D341Med (cell line): Measurements from ENCODE around the gene PPP1R26.
"Not testable (repeated sequence)": the region's sequence is repeated elsewhere in the genome, so short reads cannot be mapped to it uniquely, and the experiment has no call there.

Experiments
- DNase-seq: peaks from one replicate; pipeline ENCODE4 v3.0.0; 2012; ENCODE audit warnings: low spot score

Gene PPP1R26

DNA sequence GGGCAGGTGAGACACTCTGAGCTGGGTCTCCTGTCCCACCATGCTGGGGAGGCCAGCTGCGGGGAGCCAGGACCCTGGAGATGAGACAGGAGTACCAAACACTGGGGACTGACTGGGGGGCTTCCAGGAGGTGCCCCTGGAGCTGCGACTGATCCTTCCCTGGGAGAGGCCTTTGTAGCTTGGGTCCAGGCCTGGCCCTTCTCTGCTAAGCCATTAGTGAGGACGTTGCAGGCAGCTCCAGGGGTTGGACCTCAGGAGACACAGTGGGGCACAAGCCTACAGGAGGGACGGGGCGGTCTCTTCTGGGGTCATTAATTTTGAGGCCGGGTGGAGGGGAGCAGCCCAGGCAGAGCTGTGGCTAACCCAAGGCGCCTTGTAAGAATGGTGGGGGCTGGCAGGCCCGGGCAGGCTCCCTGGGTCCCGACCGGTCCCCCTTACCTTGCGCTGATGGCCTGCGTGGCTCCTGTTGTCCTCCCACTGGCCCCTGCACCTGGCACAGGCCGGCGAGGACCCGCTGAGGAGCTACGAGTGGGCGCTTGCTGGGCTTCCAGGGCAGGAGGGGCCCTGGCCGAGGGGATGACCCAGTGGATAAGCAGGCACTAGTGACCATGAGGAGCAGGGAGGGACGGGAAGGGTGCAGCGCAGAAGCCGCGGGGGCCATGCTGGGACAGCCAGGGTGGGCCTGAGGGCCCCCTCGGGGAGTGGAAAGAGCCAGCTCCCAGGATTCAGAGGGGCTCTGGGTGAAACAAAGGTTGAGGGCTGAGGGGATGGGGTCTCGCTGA, 26.0 kb downstream of the PPP1R26 start:
- DNase-seq, result no peak

DNA sequence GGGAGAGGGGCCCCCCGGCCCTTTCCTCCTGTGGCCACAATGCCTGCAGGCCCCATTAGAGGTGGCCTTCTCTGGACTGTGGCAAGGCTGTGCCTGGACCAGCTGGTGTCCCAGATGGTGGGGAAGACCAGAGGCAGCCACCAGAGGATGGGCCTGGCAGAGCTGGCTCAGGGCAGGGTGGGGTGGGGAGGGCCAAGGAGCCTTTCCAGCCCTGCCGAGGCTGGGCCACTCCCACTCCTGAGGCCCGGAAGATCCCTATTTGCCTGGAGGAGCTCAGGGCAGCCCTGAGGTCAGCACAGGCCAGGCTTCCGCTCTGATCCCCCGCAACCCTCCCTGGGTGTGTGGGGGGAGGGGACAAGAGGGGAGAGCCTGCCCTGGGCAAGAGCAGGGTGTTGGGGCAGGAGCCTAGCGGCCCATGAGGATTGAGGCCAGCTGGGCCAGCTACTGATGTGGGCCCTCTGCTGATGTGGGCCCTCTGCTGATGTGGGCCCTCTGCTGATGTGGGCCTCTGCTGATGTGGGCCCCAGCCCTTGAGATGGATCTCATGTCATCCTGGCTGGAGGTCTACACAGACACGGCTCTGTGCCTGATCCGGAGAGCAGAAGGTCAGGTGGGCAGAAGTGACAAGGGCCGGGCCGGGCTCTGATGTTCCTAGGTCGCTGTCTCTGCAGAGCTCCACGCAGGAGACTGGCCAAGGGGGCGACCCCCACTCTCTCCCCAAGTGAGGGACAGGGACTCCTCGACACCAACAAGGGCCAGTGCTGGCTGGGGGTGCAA, 26.9 kb downstream of the PPP1R26 start:
- DNase-seq, result no peak

DNA sequence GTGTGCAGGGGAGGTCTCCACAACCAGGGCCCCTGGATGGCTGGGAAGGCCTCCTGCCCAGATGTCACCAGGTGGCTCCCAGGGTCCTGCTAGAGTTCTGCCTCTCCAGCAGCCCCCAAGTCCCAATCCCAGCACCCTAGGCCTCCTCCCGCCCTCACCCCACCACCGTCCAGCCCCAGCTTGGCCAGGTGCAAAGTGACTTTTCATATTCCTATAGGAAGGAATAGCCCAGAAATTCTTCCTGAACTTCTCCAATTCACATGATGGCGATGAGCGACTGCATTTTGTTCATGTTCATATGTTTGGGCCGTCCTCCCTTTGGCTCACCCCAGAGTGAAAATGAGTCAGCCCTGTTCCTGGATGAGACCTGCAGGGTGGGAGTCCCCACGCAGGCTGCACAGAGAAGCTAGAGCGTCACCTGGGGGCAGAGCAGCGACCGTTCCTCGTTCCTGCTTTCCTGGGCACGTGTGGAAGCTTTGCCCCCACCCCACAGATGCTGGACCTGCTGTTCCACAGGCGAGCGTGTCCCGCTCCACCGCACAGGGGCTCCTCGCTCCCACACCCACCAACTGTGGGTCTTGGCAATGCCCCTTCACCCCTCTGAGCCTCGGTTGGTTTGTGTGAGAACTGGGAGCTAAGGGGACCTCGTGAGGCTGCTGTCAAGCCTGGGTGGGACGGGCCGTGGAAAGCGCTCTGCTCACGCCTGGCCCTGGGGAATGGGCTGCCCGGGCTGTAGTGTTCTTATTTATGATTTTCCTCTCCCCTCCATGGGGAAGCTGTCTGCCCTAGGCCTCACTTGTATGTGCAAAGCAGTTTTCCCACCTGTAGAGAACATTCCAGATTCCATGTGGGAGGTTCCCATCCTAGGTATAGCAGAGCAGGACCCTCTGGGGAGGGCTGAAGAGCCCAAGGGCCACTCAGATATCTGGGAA, 27.8 kb downstream of the PPP1R26 start:
- DNase-seq, result no peak

DNA sequence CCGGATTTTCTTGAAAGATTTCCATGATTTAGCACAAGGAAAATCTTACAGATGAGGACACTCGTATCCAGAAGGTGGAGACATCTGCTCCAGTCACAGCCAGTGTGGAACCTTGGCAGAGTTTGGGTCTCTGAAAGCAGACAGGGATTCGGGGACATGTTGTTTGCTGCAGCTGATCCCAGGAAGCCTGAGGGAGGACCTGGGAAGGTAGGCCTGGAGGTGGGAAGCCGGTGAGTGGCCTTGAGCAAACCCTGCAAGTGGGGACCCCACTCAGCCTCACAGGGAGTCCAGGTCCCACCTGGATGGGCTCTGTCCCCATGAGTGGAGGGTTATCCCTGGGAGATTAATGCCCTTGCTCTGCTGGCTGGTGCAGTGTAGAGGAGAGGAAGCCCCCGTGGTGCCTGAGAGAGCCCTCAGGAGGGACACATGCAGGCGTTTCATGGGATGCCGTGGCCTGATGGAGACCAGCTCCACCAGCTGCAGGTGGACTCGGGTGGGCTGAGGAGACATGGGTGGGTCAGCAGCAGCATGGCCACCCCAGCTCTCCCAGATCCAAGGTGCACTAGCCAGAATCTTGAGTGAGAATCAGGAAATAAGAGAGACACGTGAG, 28.7 kb downstream of the PPP1R26 start:
- no peak for DNase-seq

DNA sequence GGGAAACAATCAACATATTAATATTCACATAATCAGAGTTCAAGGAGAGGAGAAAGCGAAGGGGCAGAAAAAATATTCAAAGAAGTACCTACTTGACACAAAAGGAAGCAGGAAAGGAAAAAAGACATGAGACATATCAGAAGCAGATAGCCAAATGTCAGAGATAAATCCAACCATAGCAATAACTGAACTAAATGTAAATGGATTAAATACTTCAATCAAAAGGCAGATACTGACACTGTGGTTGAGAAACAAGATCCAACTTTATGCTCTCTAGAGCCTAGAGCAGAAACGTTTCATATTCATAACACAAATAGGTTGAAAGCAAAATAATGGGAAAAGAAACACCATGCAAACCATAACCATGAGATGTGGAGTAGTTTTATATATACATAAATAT, 29.9 kb downstream of the PPP1R26 start:
- DNase-seq, result no peak

DNA sequence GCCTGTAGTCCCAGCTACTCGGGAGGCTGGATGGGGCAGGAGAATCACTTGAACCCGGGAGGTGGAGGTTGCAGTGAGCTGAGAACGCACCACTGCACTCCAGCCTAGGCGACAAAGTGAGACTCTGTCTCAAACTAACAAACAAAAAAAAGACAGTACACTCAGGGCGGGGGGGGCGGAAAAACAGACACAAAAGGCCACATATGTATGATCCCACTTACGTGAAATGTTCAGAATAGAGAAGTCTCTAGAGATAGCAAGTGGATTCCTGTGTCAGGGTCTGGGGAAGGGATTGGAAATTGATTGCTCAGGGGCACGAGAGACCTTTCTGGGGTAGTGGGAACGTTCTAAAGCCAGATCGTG, 32.6 kb downstream of the PPP1R26 start:
- DNase-seq, result no peak

DNA sequence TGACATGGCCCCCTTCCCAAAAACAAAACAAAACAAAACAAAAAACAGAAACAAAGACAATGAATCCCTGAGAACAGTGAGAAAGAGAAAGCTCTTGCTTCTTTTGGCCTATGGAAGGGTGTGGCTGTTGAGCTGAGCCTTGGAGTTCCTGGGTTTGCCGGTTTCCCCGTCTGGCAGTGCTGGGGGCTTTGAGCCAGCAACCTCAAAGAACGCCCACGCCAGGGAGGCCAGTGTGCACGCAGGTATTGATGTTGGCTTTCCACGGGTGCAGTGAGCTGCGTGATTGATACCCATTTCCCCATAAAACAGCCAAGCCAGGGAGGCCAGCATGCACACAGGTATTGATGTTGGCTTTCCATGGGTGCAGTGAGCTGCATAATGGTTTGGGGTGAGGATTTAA, 33.3 kb downstream of the PPP1R26 start:
- DNase-seq, result peak; percentile 6

DNA sequence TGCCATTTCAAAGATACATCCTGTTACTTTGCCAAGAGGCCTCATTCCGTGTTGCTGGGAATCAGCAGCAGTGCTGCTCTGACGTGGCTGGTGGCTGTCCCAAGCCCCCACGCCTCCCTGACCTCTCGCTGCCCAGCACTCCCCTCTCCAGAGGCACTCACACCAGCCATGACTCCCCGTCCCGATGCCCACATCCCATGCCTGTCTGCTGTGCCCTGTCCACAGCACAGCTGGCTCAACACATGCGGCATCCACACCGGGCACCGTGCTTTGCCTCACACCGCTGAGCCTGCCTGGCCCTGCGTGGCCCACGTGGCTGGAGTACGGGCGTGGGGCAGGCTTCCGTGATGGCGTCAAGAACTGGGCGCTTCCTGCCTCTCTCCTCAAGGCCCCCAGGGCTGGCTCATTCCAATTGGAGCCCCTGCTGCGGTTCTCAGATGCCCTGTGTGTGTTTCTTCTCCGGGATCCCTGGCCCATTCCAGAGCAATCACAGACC, 33.8 kb downstream of the PPP1R26 start:
- DNase-seq, result peak; percentile 20

DNA sequence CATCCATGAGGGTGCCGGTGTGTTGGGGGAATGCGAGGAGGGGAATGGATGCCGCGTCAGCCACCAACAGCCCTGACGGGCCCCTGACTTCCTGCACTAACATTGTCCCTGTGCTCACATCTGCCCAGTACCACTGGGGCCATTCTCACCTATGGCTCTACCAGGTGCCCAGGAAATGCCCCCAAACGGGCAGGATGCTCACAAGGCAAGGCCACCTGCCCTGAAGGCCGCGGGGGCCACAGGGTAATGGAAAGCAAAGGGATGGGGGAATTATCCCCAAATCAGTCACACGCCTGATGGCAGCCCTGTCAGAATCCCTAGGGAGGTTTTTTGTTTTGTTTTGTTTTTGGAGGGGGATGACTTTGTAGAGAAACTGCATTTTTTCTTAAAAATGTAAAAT, 34.3 kb downstream of the PPP1R26 start:
- not testable (repeated sequence) for DNase-seq

DNA sequence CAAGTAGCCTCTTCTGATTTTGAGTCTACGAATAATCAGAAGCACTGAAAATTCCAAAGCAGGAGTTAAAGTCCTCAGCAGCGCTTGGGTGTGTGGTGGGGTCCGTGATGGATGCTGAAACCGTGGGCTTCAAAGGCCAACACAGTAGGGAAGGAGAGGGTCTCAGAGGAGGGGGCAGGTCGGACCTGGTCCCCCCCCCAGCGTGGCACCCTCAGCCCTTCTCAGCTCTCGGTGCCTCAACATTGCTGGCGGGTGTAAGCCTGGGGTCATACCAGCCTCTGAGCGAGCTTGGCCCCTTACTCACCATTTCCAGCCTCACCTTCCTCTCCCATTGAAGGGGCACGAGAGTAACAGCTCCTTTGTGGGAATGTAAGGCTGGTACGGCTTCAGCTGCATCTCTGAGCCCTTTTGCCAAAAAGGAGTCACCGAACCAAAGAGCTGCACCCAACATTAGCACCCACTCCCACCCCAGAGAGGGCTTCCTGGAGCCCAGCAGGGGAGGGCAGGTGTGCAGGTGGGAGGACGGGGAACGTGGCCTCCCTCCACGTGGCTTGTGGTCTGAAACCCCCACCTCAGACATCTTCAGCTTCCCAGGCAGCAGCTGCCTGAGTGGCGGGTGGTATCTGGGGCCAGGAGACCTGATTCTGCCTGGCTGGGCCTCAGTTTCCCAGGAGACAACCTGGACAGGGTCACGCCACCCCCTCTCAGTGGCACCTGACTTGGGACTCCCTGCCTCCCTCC, 34.9 kb downstream of the PPP1R26 start:
- peak; percentile 12 for DNase-seq

DNA sequence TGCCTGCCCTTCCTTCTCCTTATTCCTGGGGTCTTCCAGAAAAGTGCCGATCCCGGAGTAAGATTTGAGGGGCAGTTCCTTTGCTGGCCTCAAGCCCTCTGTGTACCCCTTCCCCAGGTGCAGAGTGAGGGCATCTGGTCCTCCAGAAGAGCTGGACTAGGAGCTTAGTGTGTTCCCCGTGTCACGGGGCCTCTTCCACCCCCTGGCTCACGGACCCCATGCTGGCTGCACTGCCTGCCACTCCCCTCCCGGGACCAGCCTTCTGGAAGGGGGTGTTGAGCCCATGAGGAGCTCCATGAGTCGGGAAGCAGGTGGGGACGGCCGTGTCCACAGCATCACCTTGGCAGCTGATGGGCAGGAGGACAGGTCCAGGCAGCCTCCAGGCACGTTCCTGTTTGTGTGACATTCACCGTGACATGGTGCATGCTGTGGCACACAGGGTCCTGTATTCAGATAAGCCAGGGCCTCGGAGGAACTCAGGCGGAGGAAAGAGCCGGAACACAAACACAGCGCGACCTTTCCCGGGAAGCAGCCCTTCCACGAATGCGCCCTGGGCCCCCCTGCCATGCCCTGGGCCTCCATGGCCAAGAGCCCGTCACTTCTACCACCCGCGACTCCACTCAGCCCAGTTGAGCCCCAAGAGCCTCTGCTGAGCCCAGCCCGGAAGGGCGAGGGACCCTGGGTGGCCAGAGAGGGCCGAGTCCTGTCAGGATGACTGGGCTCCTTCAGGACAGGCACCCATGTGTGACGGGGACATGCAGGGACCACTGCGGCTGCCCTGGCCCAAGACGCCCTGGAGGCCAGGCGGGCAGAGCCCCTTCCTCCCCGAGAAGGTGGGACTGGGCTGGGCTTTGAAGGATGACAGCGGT, 35.7 kb downstream of the PPP1R26 start:
- peak; percentile 6 for DNase-seq

DNA sequence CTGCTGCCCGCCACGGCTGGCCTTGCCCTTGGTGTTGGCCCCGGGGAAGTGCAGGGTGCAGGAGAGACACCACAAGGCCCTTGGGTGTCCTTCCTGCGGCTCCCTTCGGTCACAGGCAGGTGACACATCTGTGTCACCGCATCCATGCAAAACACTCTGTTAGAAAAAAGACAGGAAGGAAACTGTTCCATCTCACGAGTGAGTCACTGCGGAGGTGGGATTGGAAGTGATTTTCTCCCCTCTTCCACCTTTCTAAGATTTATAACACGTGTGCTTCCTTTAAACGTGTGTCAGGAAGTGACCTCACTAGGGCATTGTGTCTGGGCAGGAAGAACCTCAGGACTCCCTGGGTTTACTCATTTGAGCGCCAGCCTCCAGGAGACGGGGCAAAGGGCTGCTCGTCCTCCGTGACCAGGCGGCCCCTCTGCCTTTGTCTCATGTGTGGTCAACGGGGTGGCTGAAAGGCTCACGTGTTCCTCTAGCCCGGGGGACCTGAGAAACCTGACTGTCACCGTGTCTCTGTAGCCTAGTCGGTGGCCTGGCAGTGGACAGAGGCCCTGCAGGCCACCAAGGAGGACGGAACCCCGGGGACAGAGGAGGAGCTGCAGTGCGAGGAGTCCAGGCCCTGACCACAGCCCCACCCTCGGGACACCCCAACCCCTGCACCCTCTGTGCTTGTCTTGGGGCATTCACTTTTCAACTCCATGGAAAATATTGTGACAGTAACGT, 36.7 kb downstream of the PPP1R26 start:
- DNase-seq, result no peak

DNA sequence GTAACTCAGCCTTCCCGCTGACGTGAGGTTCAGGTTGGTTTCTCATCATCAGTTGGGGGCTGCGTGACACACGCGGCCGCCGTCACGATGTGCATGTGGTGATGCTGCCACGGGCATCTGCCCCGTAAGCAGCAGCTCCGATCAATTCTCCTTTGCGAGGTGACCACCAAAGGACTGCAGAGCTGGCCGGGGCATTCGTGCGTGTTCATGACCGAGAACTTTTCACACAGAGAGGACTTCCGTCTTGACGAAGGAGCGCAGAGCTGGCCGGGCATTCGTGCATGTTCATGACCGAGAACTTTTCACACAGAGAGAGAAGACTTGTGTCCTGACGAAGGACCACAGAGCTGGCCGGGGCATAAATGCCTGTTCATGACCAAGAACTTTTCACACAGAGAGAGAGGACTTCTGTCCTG, 37.8 kb downstream of the PPP1R26 start:
- DNase-seq, result peak; percentile 11

DNA sequence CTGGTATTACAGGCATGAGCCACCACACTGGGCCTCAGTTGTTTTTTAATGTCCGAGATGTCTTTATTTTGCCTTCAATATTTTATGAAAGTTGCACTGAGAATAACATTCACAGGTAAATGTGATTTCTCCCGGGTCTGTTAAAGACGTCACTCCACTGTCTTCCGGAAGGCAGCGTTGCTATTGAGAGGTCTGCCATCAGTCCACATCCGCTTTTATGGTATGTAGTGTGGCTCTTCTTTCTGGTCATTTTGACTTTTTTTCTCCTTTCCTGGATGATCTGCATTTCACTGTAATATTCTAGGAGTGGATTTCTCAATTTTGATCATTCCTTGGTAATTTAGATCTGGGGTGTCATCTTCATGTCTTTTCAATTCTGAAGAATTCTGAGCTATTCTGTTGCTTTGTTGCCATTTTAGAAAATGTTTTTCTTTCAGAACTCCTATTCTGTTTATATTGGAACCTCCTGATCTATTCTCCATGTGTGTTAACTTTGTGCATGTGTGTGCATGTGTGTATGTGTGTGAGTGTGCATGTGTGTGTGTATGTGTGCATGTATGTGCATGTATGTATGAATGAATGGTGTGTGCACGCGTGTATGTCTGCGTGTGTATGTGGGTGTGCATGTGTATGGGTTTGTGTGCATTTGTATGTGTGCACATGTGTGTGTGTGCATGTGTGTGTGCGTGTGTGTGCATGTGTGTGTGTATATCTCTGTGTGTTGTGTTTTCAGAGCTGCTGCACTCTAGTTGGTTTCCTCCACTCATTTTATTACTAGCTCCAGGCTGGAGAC, 39.8 kb downstream of the PPP1R26 start:
- no peak for DNase-seq

DNA sequence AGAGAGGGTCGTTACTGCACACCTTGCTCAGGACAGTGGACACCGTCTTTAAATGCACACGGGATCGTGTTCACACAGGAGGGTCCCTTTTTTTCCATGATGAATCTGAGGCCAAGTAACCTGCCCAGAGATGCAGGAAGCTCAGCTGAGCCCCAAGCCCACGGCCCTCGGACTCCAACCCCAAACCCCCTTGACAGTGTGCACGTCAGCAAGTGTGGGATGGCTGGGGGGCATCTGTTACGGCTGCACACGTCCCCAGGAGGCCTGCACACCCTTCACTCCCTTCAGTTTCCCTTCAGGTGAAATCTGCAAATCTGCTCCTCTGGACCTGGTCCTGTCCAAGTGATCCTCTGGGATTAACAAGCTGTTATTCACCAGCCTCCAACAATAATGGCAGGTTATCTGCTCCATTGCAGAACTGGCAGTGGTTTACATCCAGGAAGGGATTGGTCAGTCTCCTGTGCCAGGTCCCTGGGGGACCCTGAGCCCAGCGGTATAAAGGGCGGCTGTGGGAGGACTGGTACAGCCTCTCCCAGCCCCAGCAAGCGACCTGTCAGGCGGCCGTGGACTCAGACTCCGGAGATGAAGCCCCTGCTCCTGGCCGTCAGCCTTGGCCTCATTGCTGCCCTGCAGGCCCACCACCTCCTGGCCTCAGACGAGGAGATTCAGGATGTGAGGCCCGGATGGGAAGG, 41.5 kb downstream of the PPP1R26 start, which contains the start of gene LCN1:
LCN1 (plus strand) TSS at position 525 of the 692 bp plus-strand sequence; CDS start at position 583, 58 bp downstream.
- DNase-seq, result peak; percentile 21

DNA sequence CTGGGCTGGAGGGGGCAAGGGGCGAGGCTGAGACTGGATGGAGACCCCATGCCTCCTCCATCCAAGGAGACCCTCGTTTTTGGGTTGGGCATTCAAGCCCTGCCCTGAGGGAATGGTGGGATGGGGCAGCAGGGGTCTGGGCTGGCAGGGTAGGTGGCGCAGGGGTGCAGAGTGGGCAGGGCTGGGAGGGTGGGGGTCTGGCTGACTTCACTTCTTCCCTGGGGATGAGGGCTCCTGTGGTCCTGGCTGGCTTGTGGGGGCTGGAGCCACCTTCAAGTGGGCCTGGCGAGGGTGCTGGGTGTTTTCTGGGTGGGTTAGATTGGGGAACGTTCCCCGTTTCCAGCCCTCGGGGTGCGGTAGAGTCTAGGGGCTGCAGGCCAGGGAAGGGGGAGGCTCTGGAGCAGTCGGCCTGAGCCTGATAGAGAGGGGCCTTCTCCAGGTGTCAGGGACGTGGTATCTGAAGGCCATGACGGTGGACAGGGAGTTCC, 42.1 kb downstream of the PPP1R26 start:
- DNase-seq, result peak; percentile 17

DNA sequence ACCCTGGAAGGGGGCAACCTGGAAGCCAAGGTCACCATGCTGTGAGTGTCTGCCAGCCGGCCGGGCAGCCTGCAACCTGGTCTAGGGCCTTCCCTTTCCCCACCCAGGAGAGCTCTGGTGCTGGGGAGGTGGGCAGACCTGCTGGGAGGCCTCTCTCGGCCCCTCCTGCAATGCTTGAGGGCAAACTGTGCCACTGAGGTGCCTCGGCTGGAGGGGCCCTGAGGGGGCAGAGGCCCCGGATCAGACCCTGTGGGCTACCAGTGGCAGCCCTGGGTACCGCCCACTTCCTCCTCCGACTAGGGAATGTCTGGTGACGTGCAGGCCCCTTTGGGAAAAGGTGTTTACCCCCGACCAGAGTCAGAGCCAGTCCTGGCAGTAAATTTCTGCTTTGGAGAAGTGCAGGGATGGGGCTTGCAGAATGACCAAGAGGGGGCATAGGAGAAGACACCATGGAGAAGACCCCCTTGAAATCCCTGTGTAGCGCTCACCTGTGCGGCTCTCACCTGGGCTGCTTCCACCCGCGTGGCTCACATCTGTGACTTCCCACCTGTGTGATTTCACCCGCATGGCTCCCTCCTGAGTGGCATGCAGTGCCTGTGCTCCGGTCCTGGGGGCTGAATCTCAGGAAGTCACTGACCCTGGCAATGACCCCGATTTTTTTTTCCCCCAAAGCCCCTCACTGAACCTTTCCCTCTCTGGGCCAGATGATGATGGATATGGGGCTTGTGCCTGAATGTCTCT, 42.7 kb downstream of the PPP1R26 start:
- DNase-seq, result peak; percentile 9
